OCI-LY3 (cell line): Measurements from ENCODE around the gene SELENOO.

Experiments
- H2AFZ ChIP-seq: fragments of 200-600, 300-600 bp; shearing (Covaris generic); 2 replicates; pipeline ENCODE4 v1.6.0; 2014; ENCODE audit warnings: antibody characterized with exemption, low read depth, low read length
- H3K27ac ChIP-seq: fragments of 200-600, 300-600 bp; sonication (generic); 2 replicates; pipeline ENCODE4 v1.5.1; 2014; ENCODE audit warnings: mild to moderate bottlenecking, low read length, moderate library complexity, mixed read lengths
- H3K27me3 ChIP-seq: fragments of 200-600, 300-600 bp; sonication (generic); 2 replicates; pipeline ENCODE4 v1.6.1; 2014; ENCODE audit warnings: low read depth, low read length, mixed read lengths
- H3K36me3 ChIP-seq: fragments of 200-600, 300-600 bp; sonication (generic); replicated peaks from 2 replicates; pipeline ENCODE3; 2014; ENCODE audit warnings: low read depth, low read length, mixed read lengths
- H3K4me1 ChIP-seq: fragments of 300-600, 200-600 bp; sonication (generic); 2 replicates; pipeline ENCODE4 v1.6.1; 2014; ENCODE audit warnings: low read length, mixed read lengths
- H3K4me2 ChIP-seq: fragments of 200-600, 300-600 bp; sonication (generic); 2 replicates; pipeline ENCODE4 v1.6.1; 2014; ENCODE audit warnings: low read length, mixed read lengths
- H3K4me3 ChIP-seq: fragments of 300-600, 200-600 bp; sonication (generic); 2 replicates; pipeline ENCODE4 v1.5.1; 2014; ENCODE audit warnings: antibody characterized with exemption, mild to moderate bottlenecking, low read length, moderate library complexity
- H3K79me2 ChIP-seq: fragments of 300-600, 200-600 bp; shearing (Covaris generic); 2 replicates; pipeline ENCODE4 v1.6.1; 2014; ENCODE audit warnings: mild to moderate bottlenecking, low read length, mixed read lengths
- H3K9ac ChIP-seq: fragments of 300-600, 200-600 bp; shearing (Covaris generic); 2 replicates; pipeline ENCODE4 v1.6.0; 2014; ENCODE audit warnings: mild to moderate bottlenecking, low read length, moderate library complexity
- H3K9me3 ChIP-seq: fragments of 200-600, 300-600 bp; shearing (Covaris generic); 2 replicates; pipeline ENCODE4 v1.6.1; 2014; ENCODE audit warnings: low read length, mixed read lengths; ENCODE audit not compliant: insufficient read depth
- H4K20me1 ChIP-seq: fragments of 200-600, 300-600 bp; sonication (generic); 2 replicates; pipeline ENCODE4 v1.6.1; 2016; ENCODE audit warnings: low read length, mixed read lengths; ENCODE audit not compliant: insufficient read depth
- EZH2phosphoT487 ChIP-seq: fragments of 200-600 bp; shearing (Covaris generic); IDR thresholded peaks from 2 replicates; pipeline ENCODE4 v1.6.1; 2018; ENCODE audit warnings: antibody characterized with exemption, mixed run types, low read depth
- TF ChIP-seq, protein P1 (sequence below): fragments of 200-600, 300-600 bp; sonication (generic); IDR thresholded peaks from 2 replicates; pipeline ENCODE4 v1.5.1; 2014; ENCODE audit warnings: antibody characterized with exemption, low read length, low read depth

SELENOO gene

DNA sequence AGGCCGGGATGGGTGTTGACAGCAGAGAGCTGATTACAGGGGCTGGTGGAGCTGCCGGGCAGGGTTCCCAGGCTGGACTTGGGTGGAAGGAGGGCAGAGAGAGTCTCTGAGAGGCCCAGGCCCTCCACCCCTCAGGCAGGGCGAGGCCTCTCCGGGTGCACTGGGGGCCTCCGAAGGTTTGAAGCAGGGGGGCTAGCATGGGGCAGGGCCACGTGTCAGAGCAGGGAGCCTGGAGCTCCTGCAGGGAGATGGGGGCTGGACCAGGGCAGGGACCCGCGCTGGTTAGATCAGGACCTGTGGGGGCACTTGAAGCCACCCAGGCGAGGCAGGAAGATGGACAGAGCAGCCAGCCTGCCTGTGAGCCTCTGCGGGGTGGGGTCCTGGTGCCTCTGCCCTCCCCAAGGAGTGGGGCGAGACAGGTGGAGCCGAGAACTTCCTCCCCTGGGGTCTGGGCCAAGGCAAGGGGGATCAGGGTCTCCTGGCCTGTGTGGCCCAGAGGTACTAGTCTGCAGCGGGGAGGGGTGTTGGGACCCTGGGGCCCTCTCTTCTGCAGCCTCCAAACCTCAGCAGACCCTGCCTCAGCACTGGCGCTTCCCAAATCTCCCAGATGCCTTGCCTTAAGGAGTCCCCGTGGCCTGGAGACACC, 29.4 kb upstream of the SELENOO start:
- H2AFZ ChIP-seq = no peak overlapping the region
- no peak overlapping the region for H3K27ac ChIP-seq
- no peaks in the 10 kb centered on the region for H3K9me3 ChIP-seq
- peak overlapping the region; percentile 49 for H3K4me2 ChIP-seq
- TF ChIP-seq, protein P1, sequence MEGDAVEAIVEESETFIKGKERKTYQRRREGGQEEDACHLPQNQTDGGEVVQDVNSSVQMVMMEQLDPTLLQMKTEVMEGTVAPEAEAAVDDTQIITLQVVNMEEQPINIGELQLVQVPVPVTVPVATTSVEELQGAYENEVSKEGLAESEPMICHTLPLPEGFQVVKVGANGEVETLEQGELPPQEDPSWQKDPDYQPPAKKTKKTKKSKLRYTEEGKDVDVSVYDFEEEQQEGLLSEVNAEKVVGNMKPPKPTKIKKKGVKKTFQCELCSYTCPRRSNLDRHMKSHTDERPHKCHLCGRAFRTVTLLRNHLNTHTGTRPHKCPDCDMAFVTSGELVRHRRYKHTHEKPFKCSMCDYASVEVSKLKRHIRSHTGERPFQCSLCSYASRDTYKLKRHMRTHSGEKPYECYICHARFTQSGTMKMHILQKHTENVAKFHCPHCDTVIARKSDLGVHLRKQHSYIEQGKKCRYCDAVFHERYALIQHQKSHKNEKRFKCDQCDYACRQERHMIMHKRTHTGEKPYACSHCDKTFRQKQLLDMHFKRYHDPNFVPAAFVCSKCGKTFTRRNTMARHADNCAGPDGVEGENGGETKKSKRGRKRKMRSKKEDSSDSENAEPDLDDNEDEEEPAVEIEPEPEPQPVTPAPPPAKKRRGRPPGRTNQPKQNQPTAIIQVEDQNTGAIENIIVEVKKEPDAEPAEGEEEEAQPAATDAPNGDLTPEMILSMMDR = no peak
- TF ChIP-seq EZH2phosphoT487 = no peak
- no peaks in the 10 kb centered on the region for H3K36me3 ChIP-seq
- peaks cover 30% of the 10 kb centered on the region for H3K4me1 ChIP-seq
- H3K27me3 ChIP-seq = peaks cover 7% of the 10 kb centered on the region; the same call in 1 of the 2 replicates
- no peak overlapping the region for H3K9ac ChIP-seq
- peak overlapping the region; percentile 33; the same call in 1 of the 2 replicates for H3K4me3 ChIP-seq
- no peaks in the 10 kb centered on the region for H4K20me1 ChIP-seq
- no peaks in the 10 kb centered on the region for H3K79me2 ChIP-seq

DNA sequence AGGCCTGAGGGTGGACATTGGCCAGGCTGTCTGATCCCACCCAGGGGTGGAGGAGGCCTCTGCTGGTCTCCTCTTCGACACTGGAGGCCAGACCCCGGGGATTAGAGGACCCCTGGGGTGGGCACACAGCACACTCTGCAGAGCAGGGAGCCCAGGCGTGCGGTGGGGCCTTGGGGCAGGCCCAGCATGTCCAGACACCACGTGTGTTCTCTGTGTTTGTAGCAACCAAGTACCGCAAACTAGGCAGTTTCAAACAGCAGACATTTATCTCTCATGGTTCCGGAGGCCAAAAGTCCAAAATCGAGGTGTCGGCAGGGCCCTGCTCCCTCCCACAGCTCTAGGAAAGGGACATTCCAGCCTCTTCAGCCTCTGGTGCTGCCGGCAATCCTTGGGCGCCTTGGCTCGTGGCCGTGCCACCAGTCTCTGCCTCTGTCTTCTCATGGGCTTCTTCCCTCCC, 28.8 kb upstream of the SELENOO start:
- TF ChIP-seq, protein P1 = no peak
- no peak for TF ChIP-seq EZH2phosphoT487
- H3K9me3 ChIP-seq = no peaks in the 10 kb centered on the region
- H3K27ac ChIP-seq = no peak overlapping the region
- H3K79me2 ChIP-seq = no peaks in the 10 kb centered on the region
- H3K4me3 ChIP-seq = no peak overlapping the region
- no peaks in the 10 kb centered on the region for H4K20me1 ChIP-seq
- H3K4me1 ChIP-seq = peaks cover 32% of the 10 kb centered on the region
- no peak overlapping the region for H3K4me2 ChIP-seq
- H2AFZ ChIP-seq = no peak overlapping the region
- H3K27me3 ChIP-seq = peaks cover 7% of the 10 kb centered on the region; the same call in 1 of the 2 replicates
- no peak overlapping the region for H3K9ac ChIP-seq
- H3K36me3 ChIP-seq = no peaks in the 10 kb centered on the region

DNA sequence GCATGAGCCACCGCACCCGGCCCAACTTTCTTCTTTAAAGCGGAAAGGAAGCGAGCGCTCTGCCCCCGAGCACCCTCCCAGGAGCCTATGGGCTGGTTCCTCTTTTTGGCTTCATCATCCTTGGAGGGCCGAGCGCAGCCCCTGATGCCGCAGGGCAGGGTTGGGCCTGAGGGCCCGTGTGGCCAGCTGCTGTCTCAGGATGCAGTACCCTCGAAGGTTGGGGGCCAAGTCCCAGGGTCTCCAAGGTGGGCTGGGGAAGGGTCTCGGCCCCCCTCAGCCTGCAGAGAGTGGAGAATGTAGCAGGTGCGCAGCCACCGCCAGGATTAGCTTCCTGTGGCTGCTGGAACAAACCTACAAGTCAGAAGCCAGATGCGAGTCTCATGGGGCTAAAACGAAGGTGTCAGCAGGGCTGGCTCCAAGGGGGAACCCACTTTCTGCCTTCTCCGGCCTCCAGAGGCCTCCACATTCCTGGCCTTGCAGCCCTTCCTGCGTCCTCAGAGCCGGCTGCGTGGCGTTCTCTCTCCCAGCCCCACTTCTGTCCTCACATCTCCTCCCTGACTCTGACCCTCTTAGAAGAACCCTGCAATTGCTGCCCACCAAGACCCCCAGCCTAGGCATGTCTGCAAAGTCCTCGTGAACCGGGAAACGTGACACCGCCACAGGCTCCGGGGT, 27.4 kb upstream of the SELENOO start:
- Histone ChIP-seq H3K9me3 (no peaks in the 10 kb centered on the region), H2AFZ (no peak overlapping the region), H3K9ac (no peak overlapping the region), H4K20me1 (no peaks in the 10 kb centered on the region), H3K27ac (0 out of 2 replicates have a peak overlapping the region, but pooled peaks have one; percentile 11), H3K36me3 (no peaks in the 10 kb centered on the region), H3K4me3 (no peak overlapping the region), H3K27me3 (peaks cover 7% of the 10 kb centered on the region; the same call in 1 of the 2 replicates), H3K79me2 (no peaks in the 10 kb centered on the region), H3K4me1 (peaks cover 32% of the 10 kb centered on the region), H3K4me2 (peak overlapping the region; percentile 50)
- no peak for TF ChIP-seq EZH2phosphoT487
- TF ChIP-seq, protein P1 = no peak

DNA sequence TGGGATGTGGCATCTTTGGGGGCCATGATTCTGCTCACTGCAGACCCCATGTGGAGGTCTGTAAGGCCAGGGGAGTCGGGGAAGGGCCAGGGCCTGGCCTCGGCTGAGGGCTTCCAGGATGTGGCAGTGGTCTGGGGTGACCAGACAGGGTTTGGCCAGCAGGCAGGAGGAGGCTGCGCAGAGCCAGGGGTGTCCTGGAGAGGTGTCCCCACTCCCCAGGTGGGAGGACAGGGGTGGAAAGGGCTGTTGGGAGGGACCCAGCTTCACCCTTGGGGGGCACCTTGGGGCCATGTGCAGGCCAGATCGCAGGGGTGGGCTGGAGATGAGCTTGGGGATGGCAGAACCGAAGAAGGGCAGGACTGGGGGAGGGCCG, 26.8 kb upstream of the SELENOO start:
- no peak for TF ChIP-seq EZH2phosphoT487
- TF ChIP-seq, protein P1 = no peak
- Histone ChIP-seq H3K4me3 (no peak overlapping the region), H3K4me1 (peaks cover 32% of the 10 kb centered on the region), H3K9ac (no peak overlapping the region), H3K27ac (no peak overlapping the region), H3K79me2 (no peaks in the 10 kb centered on the region), H3K9me3 (no peaks in the 10 kb centered on the region), H2AFZ (no peak overlapping the region), H3K36me3 (no peaks in the 10 kb centered on the region), H3K4me2 (no peak overlapping the region), H4K20me1 (no peaks in the 10 kb centered on the region), H3K27me3 (peaks cover 5% of the 10 kb centered on the region; the same call in 1 of the 2 replicates)
